ACC112 (cell line): ENCODE measurements around the gene DIP2A.
A peak's percentile ranks its signal among the peaks of the same experiment; 100 is the strongest.

Experiments used
- H2AFZ ChIP-seq: fragments of 200-600 bp; sonication (generic); one replicate; pipeline ENCODE4 v1.6.0; 2017; ENCODE audit warnings: antibody characterized with exemption, low read length; ENCODE audit not compliant: unreplicated experiment
- H3K27ac ChIP-seq: fragments of 200-600 bp; sonication (generic); 2 replicates; pipeline ENCODE4 v1.5.1; 2014; ENCODE audit warnings: low read depth, mild to moderate bottlenecking, antibody characterized with exemption, low read length, moderate library complexity
- H3K27me3 ChIP-seq: fragments of 200-600 bp; sonication (generic); 2 replicates; pipeline ENCODE4 v1.6.1; 2014; ENCODE audit warnings: mild to moderate bottlenecking, antibody characterized with exemption, low read length, moderate library complexity, mixed read lengths; ENCODE audit not compliant: insufficient read depth
- H3K36me3 ChIP-seq: fragments of 200-600 bp; sonication (generic); 2 replicates; pipeline ENCODE4 v1.6.1; 2016; ENCODE audit warnings: mild to moderate bottlenecking, antibody characterized with exemption, low read length, moderate library complexity, mixed read lengths; ENCODE audit not compliant: insufficient read depth
- H3K4me1 ChIP-seq: fragments of 200-600 bp; sonication (generic); one replicate; pipeline ENCODE4 v1.6.1; 2016; ENCODE audit warnings: low read length, mixed read lengths; ENCODE audit not compliant: insufficient read depth, unreplicated experiment, control insufficient read depth
- H3K4me3 ChIP-seq: fragments of 200-600 bp; sonication (generic); 2 replicates; pipeline ENCODE4 v1.5.1; 2014; ENCODE audit warnings: mild to moderate bottlenecking, low read depth, low read length
- H3K79me2 ChIP-seq: fragments of 200-600 bp; sonication (generic); one replicate; pipeline ENCODE4 v1.6.0; 2016; ENCODE audit warnings: low read length; ENCODE audit not compliant: control insufficient read depth, unreplicated experiment, insufficient read depth

Gene DIP2A

DNA sequence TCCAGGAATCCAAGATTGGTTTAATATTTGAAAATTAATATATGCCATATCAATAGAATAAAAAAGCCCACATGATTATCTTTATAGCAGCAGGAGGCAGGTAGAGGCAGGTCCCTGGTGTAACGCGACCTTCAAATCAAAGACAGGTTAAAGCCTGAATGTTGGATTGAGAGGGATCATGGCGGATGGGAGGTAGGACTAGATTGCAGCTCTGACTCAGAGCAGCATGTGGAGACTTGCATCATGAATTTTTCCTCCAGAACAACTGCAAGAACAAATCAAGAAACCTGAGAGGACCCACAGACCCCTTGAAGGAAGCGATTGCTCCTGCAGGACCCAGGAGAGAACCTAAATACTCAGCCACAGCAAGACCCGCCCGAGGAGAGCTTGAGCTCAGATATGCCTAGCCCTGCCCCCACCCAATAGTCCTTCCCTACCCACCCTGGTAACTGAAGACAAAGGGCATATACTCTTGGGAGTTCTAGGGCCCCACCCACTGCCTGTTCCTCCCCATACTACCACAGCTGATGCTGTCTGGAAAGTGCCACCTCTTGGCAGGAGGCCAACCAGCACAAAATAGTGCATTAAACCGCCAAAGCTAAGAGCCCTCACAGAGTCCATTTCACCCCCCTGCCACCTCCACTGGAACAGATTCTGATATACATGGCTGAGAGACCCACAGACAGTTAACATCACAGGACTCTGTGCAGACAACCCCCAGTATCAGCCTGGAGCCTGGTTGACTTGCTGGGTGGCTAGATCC is 126.7 kb downstream of the DIP2A start:
- Histone ChIP-seq H3K4me3 (no peak overlapping the region), H3K79me2 (no peaks in the 10 kb centered on the region), H3K27me3 (no peaks in the 10 kb centered on the region), H3K36me3 (peaks cover 20% of the 10 kb centered on the region), H3K27ac (no peak overlapping the region), H2AFZ (no peak overlapping the region), H3K4me1 (no peaks in the 10 kb centered on the region)

DNA sequence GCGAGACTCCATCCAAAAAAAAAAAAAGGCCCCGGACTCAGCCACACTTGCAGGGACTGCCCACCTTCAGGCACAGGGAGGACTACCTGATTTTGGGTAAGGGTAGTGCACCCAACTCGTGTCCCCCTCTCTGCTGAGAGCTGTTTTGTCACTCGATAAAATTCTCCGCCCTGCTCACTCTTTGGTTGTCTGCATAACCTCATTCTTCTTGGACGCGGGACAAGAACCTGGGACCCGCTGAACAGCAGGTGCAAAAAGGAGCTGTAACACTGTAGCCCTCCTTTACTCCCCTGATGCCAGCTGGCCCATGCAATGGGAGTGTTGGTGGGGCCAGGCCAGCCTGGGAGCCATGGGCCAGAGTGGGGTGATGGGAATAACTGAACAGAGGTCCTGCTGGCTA is 135.6 kb downstream of the DIP2A start:
- Histone ChIP-seq H3K79me2 (no peaks in the 10 kb centered on the region), H3K4me3 (no peak overlapping the region), H3K4me1 (peaks cover 8% of the 10 kb centered on the region), H3K27ac (no peak overlapping the region), H2AFZ (no peak overlapping the region), H3K27me3 (no peaks in the 10 kb centered on the region), H3K36me3 (no peaks in the 10 kb centered on the region)

DNA sequence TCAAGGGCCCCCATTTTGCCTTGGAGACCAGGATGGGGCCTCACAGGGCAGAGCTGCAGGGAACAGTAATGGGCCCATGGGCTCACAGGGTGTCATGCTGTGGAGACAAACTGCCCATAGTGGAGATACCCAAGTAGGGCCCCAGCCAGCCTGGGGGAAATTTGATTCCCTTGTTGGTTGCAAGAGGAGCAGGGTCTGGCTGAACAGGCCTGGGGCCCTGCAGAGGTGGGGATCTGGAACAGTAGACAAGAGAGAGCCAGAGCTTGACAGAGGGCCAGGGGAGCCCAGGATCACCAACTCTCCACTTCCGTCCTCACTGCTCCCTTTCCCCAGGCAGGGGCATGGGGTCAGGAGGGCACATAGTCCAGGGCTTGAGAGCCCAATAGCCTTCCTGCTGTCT is 137.5 kb downstream of the DIP2A start:
- Histone ChIP-seq H3K27me3 (no peaks in the 10 kb centered on the region), H3K27ac (no peak overlapping the region), H2AFZ (no peak overlapping the region), H3K79me2 (no peaks in the 10 kb centered on the region), H3K4me3 (no peak overlapping the region), H3K4me1 (peaks cover 12% of the 10 kb centered on the region), H3K36me3 (no peaks in the 10 kb centered on the region)

DNA sequence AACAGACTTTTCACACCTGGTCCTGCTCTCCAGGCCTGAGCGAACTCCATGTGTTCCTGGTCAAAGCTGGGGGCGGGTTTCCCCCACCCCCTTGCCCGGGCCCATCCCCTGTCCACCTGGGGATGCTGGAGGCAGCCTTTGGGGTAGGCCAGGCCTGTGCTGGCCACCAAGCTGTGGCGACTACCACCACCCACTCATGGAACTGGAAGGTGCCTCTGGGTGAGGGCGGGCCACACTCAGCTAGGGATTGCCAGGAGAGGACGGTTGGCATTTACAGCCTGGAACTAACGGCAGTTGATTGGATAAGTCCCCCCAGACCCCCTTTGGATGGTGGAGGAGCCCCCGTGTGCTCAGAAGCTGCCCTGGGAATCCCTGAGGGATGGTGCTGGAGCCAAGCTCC is 138.3 kb downstream of the DIP2A start:
- Histone ChIP-seq H3K79me2 (no peaks in the 10 kb centered on the region), H2AFZ (no peak overlapping the region), H3K4me1 (peaks cover 12% of the 10 kb centered on the region), H3K27ac (no peak overlapping the region), H3K36me3 (no peaks in the 10 kb centered on the region), H3K4me3 (no peak overlapping the region), H3K27me3 (no peaks in the 10 kb centered on the region)

DNA sequence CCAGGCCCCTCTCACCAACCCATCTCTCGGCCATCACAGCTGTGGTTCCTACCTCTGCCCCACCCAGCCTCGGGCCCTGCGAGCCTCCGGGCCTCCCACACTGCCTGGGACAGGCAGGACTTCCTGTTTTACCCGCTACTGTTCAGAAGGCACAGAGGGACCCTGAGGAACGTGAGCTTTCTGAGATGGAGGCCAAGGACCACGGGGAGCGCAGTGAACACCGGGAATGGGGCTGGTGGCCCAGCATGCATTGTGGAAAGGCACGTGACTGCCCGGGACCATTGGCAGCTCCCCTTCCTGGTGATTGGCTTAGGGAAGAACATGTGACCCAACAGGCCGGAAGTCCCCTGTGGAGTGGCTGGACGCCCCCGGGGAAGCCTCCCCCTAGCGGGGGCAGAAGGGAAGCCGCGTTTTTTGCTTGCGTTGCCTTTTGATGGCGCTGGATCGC is 139.2 kb downstream of the DIP2A start:
- no peaks in the 10 kb centered on the region for H3K36me3 ChIP-seq
- no peak overlapping the region for H2AFZ ChIP-seq
- H3K4me3 ChIP-seq, result no peak overlapping the region
- no peaks in the 10 kb centered on the region for H3K79me2 ChIP-seq
- H3K27ac ChIP-seq, result no peak overlapping the region
- H3K27me3 ChIP-seq, result no peaks in the 10 kb centered on the region
- peaks cover 12% of the 10 kb centered on the region for H3K4me1 ChIP-seq

DNA sequence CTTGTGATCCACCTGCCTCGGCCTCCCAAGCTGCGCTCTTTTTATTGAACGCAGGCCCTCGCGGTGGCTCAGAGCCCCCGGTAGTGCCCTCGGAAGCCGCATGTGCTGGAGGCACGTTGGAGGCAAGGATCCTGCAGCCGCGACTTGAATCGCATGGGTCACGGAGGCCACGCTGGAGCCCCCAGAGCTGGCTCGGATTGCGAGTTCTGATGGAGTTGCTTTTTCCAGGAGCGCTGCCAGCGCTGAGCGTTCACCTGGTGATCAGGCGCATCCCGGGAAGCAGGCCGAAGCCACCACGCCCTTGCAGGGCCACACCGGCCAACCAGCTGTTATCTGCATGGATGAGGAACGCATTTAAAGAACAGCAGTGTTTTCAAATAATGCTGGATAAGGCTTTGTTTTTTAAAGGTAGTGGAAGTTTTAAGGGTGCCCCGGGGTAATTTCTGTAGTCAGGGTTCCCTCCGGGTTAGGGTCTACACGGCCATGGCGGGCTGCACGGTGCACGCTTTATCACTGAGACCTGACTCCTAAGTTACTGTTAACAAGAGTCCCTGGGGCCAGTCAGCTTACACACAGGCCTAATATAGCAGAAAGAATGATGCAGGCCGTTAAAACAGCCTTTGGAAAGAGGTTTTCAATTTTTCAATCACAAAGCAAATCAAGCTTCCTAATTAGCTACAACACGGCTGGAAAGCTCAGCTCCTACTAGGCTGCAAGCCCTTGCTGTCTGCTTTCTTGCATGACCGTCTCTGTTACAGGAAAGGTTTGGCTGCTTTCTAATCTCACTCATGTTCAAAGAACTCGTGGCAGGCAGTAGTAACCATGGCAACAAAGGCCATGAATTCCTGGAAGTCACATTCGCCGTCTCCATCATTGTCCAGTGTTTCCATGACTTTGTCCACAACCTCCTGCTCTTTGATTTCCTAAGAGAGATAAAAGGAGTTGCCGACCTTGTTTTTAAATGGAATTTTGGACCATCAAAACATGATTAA is 140.2 kb downstream of the DIP2A start:
- Histone ChIP-seq H3K27me3 (no peaks in the 10 kb centered on the region), H3K4me3 (no peak overlapping the region), H3K36me3 (no peaks in the 10 kb centered on the region), H2AFZ (peak overlapping the region; percentile 12), H3K4me1 (peaks cover 12% of the 10 kb centered on the region), H3K79me2 (no peaks in the 10 kb centered on the region), H3K27ac (no peak overlapping the region)

DNA sequence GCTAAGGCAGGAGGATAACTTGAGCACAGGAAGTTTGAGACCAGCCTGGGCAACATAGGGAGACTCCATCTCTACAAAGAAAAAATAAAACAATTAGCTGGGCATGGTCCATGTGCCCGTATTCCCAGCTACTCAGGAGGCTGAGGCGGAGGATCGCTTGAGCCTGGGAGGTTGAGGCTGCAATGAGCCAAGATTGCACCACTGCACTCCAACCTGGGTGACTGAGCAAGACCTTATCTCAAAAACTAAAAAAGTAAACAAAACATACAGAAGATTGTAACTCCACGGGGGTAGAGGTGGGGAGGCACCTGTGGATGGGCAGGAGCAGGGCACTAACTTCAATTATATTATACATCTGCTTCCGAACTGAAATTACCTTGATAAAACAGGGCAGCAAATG is 141.6 kb downstream of the DIP2A start:
- H3K4me3 ChIP-seq, result no peak overlapping the region
- peaks cover 12% of the 10 kb centered on the region for H3K4me1 ChIP-seq
- no peaks in the 10 kb centered on the region for H3K79me2 ChIP-seq
- 0 out of 2 replicates have a peak, but pooled peaks cover 4% of the 10 kb centered on the region for H3K27me3 ChIP-seq
- no peak overlapping the region for H2AFZ ChIP-seq
- H3K27ac ChIP-seq, result no peak overlapping the region
- no peaks in the 10 kb centered on the region for H3K36me3 ChIP-seq

DNA sequence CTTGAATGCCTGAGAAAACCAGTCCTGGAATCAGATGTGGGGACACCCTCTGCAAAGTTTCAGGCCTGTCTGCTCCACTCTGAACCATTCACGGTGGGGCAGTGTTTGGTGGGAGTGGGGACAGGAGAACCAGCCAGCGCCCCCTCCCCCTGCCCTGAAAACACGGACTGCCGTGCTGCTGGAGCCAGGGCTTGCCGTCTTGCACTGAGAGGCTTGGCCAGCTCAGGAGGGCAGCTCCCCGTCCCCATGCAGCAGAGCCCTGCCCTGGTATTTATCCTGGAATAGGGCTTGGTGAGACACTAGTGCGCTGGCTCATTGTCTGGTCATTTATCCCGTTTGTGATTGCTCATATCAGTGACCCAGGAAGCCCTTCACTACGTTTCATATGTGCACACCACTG is 142.3 kb downstream of the DIP2A start:
- H3K4me3 ChIP-seq, result no peak overlapping the region
- H3K79me2 ChIP-seq, result no peaks in the 10 kb centered on the region
- no peak overlapping the region for H2AFZ ChIP-seq

DNA sequence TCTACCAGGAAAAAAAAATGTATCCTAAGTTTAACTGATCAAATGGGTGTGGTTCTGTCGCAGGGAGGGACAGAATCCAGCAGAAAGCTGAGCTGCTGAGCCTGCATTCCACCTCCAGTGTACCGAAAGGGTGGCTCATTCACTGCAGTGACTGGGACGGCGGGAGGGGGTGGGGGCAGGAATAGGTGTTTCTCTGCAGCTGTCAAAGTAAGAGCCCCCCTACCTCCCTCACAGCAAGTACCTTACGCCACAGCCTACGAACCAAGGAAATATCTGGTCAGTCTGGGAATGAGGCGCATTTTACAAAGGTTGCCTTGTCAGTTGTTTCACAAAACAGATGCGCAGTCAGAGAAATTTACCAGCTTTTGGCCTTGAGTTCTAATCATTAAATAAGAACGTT is 144.5 kb downstream of the DIP2A start:
- H3K27me3 ChIP-seq, result peaks cover 17% of the 10 kb centered on the region; the same call in 1 of the 2 replicates
- H2AFZ ChIP-seq, result no peak overlapping the region
- H3K79me2 ChIP-seq, result no peaks in the 10 kb centered on the region
- no peak overlapping the region for H3K4me3 ChIP-seq
- peaks cover 12% of the 10 kb centered on the region for H3K4me1 ChIP-seq
- H3K27ac ChIP-seq, result no peak overlapping the region
- H3K36me3 ChIP-seq, result no peaks in the 10 kb centered on the region

More for the DNA sequence above, 142.3 kb downstream of the DIP2A start:
- Histone ChIP-seq H3K36me3 (no peaks in the 10 kb centered on the region), H3K4me1 (peaks cover 12% of the 10 kb centered on the region), H3K27me3 (0 out of 2 replicates have a peak, but pooled peaks cover 4% of the 10 kb centered on the region), H3K27ac (no peak overlapping the region)

DNA sequence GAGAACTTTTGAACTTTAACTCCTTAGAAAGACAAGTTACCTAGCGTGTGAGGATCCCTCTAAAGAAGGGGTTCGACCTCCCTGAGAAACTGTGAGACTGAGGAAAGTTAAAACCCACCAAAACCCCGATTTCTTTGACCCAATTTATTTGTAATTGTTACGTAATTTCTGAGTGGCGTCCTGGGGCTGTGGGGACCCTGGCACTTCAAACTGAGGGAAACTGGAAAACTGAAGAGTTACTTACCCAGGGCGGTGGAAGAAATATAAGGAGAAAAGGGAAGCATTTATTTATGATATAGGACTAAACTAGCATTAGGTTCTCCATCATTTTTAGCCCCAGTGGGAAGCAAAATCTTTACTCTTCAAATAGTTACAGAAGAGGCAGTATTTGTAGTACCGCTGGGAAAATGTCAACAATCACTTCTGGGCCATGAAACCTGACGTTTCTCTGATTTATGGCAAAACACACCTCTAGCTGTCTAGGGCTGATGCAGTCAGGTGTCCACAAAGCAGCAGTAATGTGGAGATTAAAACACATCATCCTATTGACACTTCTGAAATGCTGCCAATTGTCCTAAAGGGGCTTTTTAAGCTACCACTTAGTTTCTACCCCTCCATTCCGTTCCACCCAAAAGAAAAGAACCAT is 145.8 kb downstream of the DIP2A start:
- no peak overlapping the region for H2AFZ ChIP-seq
- no peaks in the 10 kb centered on the region for H3K36me3 ChIP-seq
- H3K27me3 ChIP-seq, result peaks cover 29% of the 10 kb centered on the region
- no peak overlapping the region for H3K27ac ChIP-seq
- H3K79me2 ChIP-seq, result no peaks in the 10 kb centered on the region
- no peak overlapping the region for H3K4me3 ChIP-seq
- peaks cover 2% of the 10 kb centered on the region for H3K4me1 ChIP-seq
